Body of pancreas (tissue), 4 donors: ENCODE results near the gene MRGPRG. TPM values are rescaled to one million over a fixed set of nuclear protein-coding genes. Genes with fewer than 3 reads are reported as not detected.
A peak's percentile ranks its signal among the peaks of the same experiment; 100 is the strongest.

Experiments
- ATAC-seq: fragments of 150-250 bp; one replicate; pipeline ENCODE4 v1.9.1; 2016
- DNase-seq, 4 donors: peaks; one replicate each; pipeline ENCODE4 v3.0.0-alpha.2; 2019
- H3K27ac ChIP-seq, 4 donors: fragments of 200-600 bp; sonication (generic); 1 replicate in 3 of 4; 2 replicates in 1 of 4; pipeline versions ENCODE4 v1.5.1 to v1.6.1; 2016 to 2019; ENCODE audit warnings: mild to moderate bottlenecking in 1 of 4, mixed read lengths in 1 of 4, moderate library complexity in 1 of 4
- H3K27me3 ChIP-seq, 2 donors: fragments of 200-600 bp; sonication (generic); one replicate each; pipeline ENCODE4 v1.6.0; 2016; ENCODE audit warnings: mild to moderate bottlenecking in 1 of 2
- H3K36me3 ChIP-seq, 2 donors: fragments of 200-600 bp; sonication (generic); replicated peaks in 1 of 2; 2 replicates each; pipeline ENCODE4 v1.5.1; 2016; ENCODE audit warnings: low read depth in 2 of 2; ENCODE audit not compliant: insufficient read depth in 1 of 2
- H3K4me1 ChIP-seq: fragments of 200-600 bp; sonication (generic); one replicate; pipeline ENCODE4 v1.6.0; 2016
- H3K4me3 ChIP-seq, 2 donors: fragments of 200-600 bp; sonication (generic); 1 replicate in 1 of 2; 2 replicates in 1 of 2; pipeline ENCODE4 v1.5.1; 2016 to 2019
- H3K9me3 ChIP-seq, 3 donors: fragments of 200-600 bp; sonication (generic); 1 replicate in 2 of 3; 2 replicates in 1 of 3; pipeline ENCODE4 v1.5.1; 2016
- POLR2A ChIP-seq, 3 donors: fragments of 450-650 bp; IDR thresholded peaks; one replicate each; pipeline ENCODE4 v1.6.1; 2016; ENCODE audit warnings: antibody characterized with exemption in 3 of 3, mild to moderate bottlenecking in 2 of 3
- WGBS, 2 donors: methylation state at CpG; one replicate each; pipeline ENCODE4 v1.1.5; 2017; 5-methylcytosine and 5-hydroxymethylcytosine counted together
- intact Hi-C: fragments of 100-400 bp; cut with DNase I; formaldehyde crosslinking; loops from one replicate; pipeline ENCODE4 v1.15.1; 2023
- total RNA-seq, 2 donors: library from RNA; depleted of rRNA; stranded (reverse); fragments of >200 nt; gene quantifications; one replicate each; pipeline ENCODE4 v1.1.0, GENCODE V29; 2016
- TF ChIP-seq, protein P1 (sequence below), 7 experiments: fragments of 450-650 bp in 4 of 7; fragments of 200-600 bp in 3 of 7; sonication (generic) in 3 of 7; IDR thresholded peaks; one replicate each; pipeline ENCODE4 v1.5.1; 2016 to 2019; ENCODE audit warnings: antibody characterized with exemption in 7 of 7

The MRGPRG gene
- total RNA-seq, 2 donors from 2014 or later = not detected

DNA sequence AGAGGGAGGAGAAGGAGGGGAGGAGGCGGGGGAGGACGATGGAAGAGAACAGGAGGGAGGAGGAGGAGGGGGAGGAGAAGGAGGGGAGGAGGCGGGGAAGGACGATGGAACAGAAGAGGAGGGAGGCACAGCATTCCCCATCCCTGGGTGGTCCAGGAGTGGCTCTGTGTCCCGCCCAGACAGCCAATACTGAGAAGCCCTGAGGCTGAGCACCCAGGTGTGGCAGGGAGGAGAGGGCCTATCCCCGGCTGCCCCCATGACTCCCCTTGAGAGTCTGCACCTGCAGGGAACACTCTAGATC, 12.9 kb upstream of the MRGPRG start:
- ATAC-seq = no peak
- no peaks in the 10 kb centered on the region for H3K36me3 ChIP-seq
- 54 to 63% methylated on average over 6 of the region's 6 CpGs for WGBS, 2 donors
- DNase-seq = no peak
- no peak for TF ChIP-seq POLR2A (IDR thresholded peaks at IDR 0.05)
- TF ChIP-seq, protein P1, sequence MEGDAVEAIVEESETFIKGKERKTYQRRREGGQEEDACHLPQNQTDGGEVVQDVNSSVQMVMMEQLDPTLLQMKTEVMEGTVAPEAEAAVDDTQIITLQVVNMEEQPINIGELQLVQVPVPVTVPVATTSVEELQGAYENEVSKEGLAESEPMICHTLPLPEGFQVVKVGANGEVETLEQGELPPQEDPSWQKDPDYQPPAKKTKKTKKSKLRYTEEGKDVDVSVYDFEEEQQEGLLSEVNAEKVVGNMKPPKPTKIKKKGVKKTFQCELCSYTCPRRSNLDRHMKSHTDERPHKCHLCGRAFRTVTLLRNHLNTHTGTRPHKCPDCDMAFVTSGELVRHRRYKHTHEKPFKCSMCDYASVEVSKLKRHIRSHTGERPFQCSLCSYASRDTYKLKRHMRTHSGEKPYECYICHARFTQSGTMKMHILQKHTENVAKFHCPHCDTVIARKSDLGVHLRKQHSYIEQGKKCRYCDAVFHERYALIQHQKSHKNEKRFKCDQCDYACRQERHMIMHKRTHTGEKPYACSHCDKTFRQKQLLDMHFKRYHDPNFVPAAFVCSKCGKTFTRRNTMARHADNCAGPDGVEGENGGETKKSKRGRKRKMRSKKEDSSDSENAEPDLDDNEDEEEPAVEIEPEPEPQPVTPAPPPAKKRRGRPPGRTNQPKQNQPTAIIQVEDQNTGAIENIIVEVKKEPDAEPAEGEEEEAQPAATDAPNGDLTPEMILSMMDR (IDR thresholded peaks at IDR 0.05) = no peak
- H3K4me1 ChIP-seq = no peaks in the 10 kb centered on the region
- intact Hi-C loops = no loop called here
- no peaks in the 10 kb centered on the region for H3K27me3 ChIP-seq
- no peak overlapping the region for H3K27ac ChIP-seq
- no peak overlapping the region for H3K4me3 ChIP-seq
- H3K9me3 ChIP-seq = no peaks in the 10 kb centered on the region

DNA sequence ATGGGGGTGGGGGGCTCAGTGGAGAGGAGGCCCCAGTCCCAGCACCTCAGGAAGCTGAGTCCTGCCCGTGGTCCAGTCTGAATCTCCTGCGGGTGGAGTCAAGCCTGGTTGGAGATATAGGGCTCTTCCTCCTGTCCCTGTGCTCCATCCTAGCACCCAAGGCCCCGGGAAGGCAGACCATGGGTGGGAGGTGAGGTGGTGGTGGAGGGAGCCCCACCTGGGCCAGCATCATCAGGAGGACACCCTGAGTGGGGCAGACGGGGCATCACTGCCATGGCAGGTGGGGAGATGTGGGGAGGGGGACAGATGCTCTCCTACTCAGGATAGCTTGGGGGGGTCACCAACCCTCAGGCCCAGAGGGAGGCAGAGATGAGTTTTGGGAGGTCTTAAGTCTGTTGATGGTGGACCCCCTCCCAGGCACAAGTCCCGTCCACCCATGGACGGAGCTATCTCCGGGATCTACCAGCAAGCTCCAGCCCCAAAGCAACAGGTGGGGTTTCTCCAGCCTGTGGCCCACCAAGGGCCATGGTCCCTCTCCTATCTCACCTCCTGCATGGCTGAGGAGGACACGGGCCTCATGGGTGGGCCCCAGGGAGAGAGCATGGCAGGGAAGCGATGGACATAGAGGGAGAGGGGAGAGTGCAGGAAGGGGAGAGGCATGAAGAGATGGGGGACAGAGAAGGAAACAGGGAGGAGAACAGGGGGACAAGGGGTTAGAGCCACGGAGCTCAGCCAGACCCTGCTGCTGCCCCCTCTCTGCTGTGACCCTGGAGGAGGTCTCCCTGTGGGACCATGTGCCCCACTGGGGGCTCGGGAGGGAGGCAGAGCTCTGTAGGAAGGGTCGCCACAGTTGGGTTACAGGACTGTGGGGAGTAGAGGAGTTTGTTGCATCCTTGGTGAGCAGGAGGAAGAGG, 12.3 kb upstream of the MRGPRG start:
- 61 to 63% methylated on average over 8 to 10 of the region's 12 CpGs for WGBS, 2 donors
- DNase-seq = peak in 1 of 4 donors; percentile 10
- no peaks in the 10 kb centered on the region for H3K4me1 ChIP-seq
- H3K27me3 ChIP-seq = no peaks in the 10 kb centered on the region
- TF ChIP-seq POLR2A (IDR thresholded peaks at IDR 0.05) = no peak
- TF ChIP-seq, protein P1 (IDR thresholded peaks at IDR 0.05) = no peak
- H3K27ac ChIP-seq = no peak overlapping the region
- no peaks in the 10 kb centered on the region for H3K36me3 ChIP-seq
- H3K4me3 ChIP-seq = no peak overlapping the region
- H3K9me3 ChIP-seq = no peaks in the 10 kb centered on the region
- no peak for ATAC-seq
- intact Hi-C loops = no loop called here

DNA sequence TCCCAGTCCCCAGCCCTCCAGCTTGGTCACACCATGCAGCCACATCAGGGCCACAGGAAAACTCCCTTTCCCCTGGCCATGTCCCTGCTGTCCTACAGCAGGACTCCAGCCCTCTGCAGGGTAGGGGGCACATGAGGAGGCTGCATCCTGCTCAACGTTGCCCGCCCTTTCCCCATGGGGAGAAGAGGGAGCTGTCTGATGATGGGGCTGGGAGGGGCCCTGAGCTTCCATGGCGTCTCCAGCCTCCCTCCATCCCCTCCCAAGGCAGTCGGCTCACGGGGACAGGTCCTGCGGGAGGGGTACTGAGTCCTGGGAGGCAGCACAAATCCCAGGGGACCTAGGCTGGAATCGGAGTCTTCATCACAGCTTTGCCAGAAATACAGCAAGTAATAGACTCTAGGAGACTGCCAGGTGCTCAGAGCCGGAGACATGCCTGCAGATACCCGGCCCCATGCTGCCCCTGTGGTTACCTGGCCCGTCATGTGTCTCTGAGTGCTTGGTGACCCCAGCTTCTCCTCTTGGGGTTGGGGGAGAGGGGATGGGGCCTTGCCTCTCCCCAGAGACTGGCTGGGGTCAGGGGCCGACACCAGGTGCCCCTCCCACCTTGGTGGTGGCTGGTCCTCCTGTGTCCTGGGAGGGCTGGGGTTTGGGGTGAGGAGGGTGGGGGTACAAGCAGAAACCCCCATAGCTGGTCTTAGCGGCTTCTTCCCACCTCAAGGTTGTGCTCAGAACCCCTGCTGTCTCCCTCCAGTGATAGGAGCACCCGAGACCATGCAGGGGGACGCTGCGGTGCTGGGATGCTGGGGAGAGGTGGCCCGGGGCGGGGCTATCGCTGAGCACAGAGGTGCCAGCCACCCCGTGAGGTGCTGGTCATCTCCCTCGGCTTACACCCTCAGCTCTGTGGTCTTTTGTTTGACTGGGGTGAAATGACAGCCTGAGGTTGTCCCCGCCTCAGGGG, 11.3 kb upstream of the MRGPRG start:
- WGBS, 2 donors = 50 to 75% methylated on average over 1 to 21 of the region's 21 CpGs
- TF ChIP-seq POLR2A (IDR thresholded peaks at IDR 0.05) = no peak
- TF ChIP-seq, protein P1 (IDR thresholded peaks at IDR 0.05) = no peak
- intact Hi-C loops = no loop called here

DNA sequence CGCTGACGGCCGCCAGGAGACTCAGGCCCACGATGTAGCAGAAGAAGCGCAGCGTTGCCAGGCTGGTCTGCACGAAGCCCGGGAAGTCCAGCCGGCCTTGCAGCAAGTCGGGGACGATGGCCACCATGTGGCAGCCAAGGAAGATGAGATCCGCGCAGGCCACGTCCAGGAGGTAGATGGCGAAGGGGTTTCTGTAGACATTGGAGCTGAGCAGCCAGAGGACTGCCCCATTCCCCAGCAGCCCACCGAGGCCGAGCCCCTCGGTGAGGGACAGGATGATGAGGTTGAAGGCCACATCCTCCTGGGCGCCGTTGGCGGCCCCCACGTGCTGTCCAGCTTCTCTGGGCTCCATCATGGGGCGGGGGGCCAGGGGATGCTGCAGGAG, 9.8 kb upstream of the MRGPRG start:
- no peaks in the 10 kb centered on the region for H3K4me1 ChIP-seq
- H3K27ac ChIP-seq = no peak overlapping the region
- H3K27me3 ChIP-seq = no peaks in the 10 kb centered on the region
- no peak for TF ChIP-seq POLR2A (IDR thresholded peaks at IDR 0.05)
- TF ChIP-seq, protein P1 (IDR thresholded peaks at IDR 0.05) = no peak
- no peak for DNase-seq
- no peaks in the 10 kb centered on the region for H3K36me3 ChIP-seq
- 68 to 82% methylated on average over 14 to 23 of the region's 23 CpGs for WGBS, 2 donors
- H3K9me3 ChIP-seq = no peaks in the 10 kb centered on the region
- H3K4me3 ChIP-seq = no peak overlapping the region
- intact Hi-C loops = no loop called here
- no peak for ATAC-seq

More for the DNA sequence above, 11.3 kb upstream of the MRGPRG start:
- no peak overlapping the region for H3K27ac ChIP-seq
- ATAC-seq (no peak), DNase-seq (no peak)
- no peaks in the 10 kb centered on the region for H3K4me1 ChIP-seq
- H3K9me3 ChIP-seq = no peaks in the 10 kb centered on the region
- H3K4me3 ChIP-seq = no peak overlapping the region
- no peaks in the 10 kb centered on the region for H3K27me3 ChIP-seq
- H3K36me3 ChIP-seq = no peaks in the 10 kb centered on the region
